SIG-M5 (cell line): ENCODE measurements around the gene PUS10.
"Not testable (repeated sequence)": the region's sequence is repeated elsewhere in the genome, so short reads cannot be mapped to it uniquely, and the experiment has no call there.

ENCODE experiments used
- DNase-seq: peaks from one replicate; lab custom pipeline; 2025; lab: John Stamatoyannopoulos, UW

PUS10 gene

GRCh38 chr2:60966507-60967405 is 51.3 kb downstream of the PUS10 start:
- no peak for DNase-seq

- no peak for DNase-seq
These were observed 52.6 kb downstream of the PUS10 start for GRCh38 chr2:60965499-60965785.

DNA sequence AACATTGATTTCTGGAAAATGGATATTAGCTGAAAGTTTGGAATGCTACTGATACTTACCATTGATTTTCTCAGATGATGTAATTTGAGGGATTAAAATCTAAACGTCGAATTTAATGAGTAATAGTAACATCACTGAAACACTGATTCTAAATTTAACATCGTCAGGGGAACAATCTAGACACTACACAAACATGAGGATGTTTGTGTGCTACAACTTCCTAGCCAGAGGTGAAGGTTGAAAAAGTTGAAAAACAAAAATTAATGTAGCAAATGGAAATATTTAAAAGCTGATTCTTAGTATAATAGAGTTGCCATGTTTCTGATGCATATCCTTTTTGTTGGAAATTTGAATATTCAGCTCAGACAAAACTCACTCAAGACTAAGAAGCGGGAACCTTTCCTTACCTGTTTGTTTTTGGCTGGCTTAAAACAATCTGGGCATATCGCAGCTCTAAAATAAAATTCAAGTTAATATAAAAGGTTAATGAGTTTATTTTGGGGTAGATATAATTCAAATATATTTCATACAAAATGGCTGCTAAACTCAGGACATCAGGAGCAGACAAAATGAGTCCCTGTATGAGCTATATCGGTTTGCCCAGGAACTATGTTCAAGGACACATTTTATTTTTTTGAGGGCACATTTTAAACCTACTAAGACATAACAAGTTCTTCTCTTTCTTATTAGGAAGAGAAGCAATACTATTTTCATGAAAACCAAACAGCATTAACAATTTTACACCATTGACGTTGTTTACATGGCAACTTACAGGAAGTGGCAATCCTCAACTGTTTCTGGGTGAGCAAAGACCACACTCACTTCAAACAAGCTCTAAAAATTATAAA is 53.2 kb downstream of the PUS10 start:
- DNase-seq = no peak

DNA sequence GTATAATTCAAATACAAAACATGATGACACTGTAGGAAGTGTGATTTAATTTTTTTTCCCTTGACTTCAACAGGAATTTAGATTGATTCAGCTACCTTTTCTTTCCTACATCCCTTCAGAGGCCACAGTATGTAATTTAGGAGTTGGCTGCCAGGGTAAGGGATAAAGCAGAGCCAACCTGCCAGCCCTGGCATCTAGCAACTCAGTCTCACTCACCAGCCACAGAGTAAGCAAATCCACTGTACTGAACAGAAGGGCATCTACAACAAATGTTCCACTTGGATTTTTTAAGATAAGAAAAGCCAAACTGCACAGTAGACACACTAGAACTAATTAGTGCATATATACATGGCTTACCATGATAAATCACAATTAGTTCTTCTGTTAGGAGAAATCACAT is 54.9 kb downstream of the PUS10 start:
- DNase-seq = no peak

GRCh38 chr2:60962528-60962927 is 55.5 kb downstream of the PUS10 start:
- no peak for DNase-seq

GRCh38 chr2:60961457-60961856 is 56.6 kb downstream of the PUS10 start:
- no peak for DNase-seq

- no peak for DNase-seq
These were observed 57.3 kb downstream of the PUS10 start for GRCh38 chr2:60960706-60961105.

DNA sequence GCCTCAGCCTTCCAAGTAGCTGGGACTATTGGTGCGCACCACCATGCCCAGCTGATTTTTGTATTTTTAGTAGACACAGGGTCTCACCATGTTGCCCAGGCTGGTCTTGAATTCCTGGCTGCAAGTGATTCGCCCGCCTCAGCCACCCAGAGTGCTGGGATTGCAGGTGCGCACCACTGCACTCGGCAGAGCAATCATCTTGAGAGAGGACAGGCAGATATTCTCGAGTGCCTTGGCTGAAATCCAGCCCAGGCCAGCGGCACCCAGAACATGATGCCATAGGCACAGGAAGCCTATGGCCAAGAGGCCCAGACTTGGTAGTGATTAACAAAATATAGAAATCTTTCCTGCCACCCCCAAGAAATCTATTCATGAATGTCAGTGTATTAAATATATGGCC is 58.6 kb downstream of the PUS10 start:
- no peak for DNase-seq

DNA sequence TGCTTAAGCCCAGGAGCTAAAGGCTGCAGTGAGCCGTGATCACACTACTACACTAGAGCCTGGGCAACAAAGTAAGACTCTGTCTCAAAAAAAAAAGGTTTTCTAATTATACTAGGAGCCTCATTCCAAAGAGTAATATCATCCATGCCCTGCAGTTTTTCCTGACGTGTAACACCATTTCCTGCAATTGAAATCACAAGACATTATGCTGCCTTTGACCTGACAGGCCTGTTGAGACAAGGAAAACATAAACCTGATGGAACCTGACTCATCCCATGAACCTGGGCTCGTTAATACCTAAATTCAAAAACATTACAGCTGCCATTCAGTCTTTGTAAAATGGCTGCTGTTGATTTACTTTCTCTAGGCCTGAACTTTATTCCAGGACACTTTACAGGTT is 59.3 kb downstream of the PUS10 start:
- DNase-seq = no peak

- DNase-seq = no peak
These were observed 59.7 kb downstream of the PUS10 start for GRCh38 chr2:60958361-60958760.

GRCh38 chr2:60957643-60958042 is 60.4 kb downstream of the PUS10 start:
- no peak for DNase-seq

- DNase-seq = no peak
These were observed 60.8 kb downstream of the PUS10 start for GRCh38 chr2:60957224-60957623.

DNA sequence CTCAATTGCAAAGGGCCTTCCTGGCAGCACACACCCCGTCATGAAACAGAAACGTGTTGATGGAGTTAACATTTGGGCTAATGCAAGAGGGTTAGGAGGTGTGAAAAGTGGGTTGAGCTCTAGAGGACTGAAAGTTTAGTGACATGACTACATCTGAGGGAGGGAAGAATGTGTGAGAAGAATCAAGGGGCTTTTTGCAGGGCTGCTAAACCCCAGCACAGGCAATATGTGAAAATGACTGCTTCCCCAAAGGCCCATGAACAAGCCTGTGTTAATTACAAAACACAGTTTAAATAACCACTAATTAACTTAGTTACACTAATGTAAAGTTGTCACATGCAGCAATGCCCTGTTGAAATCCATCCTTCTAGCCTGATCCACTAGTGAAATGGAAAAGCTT is 63.9 kb downstream of the PUS10 start:
- DNase-seq = no peak

GRCh38 chr2:60948926-60949579 is 69.0 kb downstream of the PUS10 start:
- no peak for DNase-seq

- no peak for DNase-seq
These were observed 69.9 kb downstream of the PUS10 start for GRCh38 chr2:60948161-60948560.

GRCh38 chr2:60947056-60947455 is 71.0 kb downstream of the PUS10 start:
- DNase-seq = no peak

- no peak for DNase-seq
These were observed 72.7 kb downstream of the PUS10 start for GRCh38 chr2:60945341-60945740.

DNA sequence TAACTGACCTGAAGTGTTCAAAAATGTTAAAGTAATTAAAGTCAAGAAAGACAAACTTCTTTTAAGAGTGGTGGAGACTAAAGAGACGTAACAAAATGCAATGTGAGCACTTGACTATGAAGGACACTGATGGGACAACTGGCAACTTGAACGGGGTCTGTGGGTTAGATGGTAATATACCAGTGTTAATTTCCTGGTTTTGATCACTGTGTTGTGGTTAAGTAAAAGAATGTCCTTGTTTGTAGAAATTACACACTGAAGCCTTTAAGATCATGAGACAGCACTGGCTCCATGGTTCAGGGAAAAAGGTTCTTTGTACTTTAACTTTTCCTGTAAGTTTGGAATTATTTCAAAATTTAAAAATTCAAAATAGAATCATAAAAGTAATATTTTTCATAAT is 78.4 kb downstream of the PUS10 start:
- no peak for DNase-seq

DNA sequence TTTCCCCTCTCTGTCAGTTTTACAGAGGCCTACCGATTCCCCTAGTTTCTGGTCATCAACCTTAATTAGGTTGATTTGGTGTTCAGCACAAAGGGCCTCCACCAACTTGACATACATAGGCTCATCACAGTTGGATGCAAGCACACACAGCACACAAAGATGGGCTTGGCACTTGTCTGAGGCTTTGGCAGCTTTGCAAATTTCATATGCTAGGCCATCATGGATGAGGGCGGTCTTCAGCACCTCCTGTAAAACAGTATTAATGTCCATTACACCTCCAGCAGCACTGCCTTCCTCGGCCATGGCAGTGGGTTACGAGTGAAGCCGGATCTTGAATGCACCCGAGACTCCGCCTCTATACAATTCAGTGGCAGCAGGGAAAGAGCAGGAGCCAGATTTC is 79.8 kb downstream of the PUS10 start:
- DNase-seq = no peak

DNA sequence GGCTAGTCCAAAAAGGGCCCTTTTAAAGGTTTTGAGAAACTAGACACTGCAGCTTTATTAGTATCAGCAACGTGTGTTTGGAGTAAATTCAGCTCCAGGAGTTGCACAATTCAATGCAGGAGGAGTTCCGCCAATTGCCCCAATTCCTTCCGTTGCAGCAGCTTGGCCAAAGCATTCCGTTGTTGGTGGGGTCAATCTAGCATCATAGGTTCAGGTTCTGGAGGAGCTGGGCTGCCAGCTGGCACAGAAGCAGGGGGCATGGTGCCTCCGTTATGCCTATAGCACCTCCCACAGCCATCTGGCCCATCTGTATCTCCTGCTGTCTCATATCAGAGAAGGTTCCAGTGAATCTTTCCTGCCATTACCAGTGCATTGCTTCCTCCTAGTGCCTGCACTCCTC is 81.3 kb downstream of the PUS10 start:
- no peak for DNase-seq

DNA sequence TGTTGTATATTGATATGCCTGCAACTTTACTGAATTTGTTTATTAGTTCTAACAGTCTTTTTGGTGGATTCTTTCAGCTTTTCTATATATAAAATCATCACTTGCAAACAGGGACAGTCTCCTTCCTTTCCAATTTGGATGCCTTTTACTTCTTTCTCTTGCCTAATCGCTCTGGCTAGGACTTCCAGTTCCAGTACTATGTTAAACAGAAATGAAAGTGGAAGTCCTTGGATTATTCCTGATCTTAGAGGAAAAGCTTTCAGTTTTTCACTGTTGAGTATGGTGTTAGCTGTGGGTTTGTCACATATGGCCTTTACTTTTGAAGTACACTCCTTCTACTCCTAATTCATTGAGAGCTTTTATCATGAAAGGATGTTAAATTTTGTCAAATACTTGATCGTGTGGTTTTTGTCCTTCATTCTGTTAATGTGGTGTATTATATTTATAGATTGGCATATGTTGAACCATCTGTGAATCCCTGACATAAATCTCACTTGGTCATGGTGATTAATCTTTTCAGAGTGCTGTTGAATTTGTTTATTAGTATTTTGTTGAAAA is 83.8 kb downstream of the PUS10 start:
- no peak for DNase-seq

DNA sequence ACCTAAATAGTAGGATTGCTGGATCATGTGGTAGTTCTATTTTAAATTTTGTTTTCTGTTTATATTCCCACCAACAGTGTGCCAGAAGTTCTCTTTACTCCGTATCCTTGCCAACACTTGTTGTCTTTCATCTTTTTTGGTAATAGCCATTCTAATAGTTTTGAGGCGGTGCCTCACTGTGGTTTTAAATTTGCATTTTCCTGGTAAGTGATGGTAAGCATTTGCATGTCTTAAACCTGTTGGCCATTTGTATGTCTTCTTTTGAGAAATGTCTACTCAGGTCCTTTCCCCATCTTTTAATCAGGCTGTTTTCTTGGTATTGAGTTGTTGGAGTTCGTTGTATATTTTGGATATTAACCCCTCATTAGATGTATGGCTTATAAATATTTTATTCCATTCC is 85.1 kb downstream of the PUS10 start:
- DNase-seq = no peak

DNA sequence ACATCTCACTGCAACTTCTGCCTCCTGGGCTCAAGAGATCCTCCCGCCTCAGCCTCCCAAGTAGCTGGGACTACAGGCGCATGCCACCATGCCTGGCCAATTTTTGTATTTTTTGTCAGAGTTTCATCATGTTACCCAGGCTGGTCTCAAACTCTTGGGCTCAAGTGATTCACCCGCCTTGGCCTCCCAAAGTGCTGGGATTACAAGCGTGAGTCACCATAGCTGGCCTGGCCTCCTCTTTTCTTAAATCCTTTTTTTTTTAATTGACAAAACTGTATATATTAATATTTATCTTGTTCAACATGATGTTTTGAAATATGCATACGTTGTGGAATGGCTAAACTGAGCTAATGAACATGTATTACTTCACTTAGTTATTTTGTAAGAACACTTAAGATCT is 86.0 kb downstream of the PUS10 start:
- not testable (repeated sequence) for DNase-seq
